ENCODE data around the gene DAND5. TPM values are rescaled to one million over a fixed set of nuclear protein-coding genes. Genes with fewer than 3 reads are reported as not detected.
A peak's percentile ranks its signal among the peaks of the same experiment; 100 is the strongest.

The DAND5 gene
- total and polyA plus RNA-seq, 9 of the 15 experiments (the other 6 are each of a cell fraction or from before 2014, with no cell fraction given), result 0.22 to 0.83 (median 0.60) TPM

- TF ChIP-seq STAG1 (CRISPR knock-in tag; IDR thresholded peaks at IDR 0.05; ENCODE audit: borderline replicate concordance) (0 out of 2 replicates have a peak, but pooled peaks have one; percentile 18), TCF15 (CRISPR knock-in tag; IDR thresholded peaks at IDR 0.05) (no peak), ZNF134 (CRISPR knock-in tag; conservative IDR thresholded peaks at IDR 0.05) (no peak), RBFOX2 (IDR thresholded peaks at IDR 0.05; ENCODE audit: low read depth, low read length) (peak; percentile 56), ZNF277 (CRISPR knock-in tag; IDR thresholded peaks at IDR 0.05; ENCODE audit: borderline replicate concordance) (no peak), SRSF3 (IDR thresholded peaks at IDR 0.05; ENCODE audit: insufficient read depth, low read length) (no peak), CCAR2 (IDR thresholded peaks at IDR 0.05; ENCODE audit: low read depth, low read length) (no peak), FOXK2 (conservative IDR thresholded peaks at IDR 0.05 in 1 of 2, IDR thresholded peaks at IDR 0.05 in 1 of 2; ENCODE audit: low read depth in 2 of 2) (no peak), ELF4 (CRISPR knock-in tag; IDR thresholded peaks at IDR 0.05) (no peak), ZNF280A (IDR thresholded peaks at IDR 0.05; ENCODE audit: low read depth, partially characterized antibody) (no peak), ATF3 (IDR thresholded peaks at IDR 0.05) (peak; percentile 91), ATF3 (CRISPR knock-in tag; conservative IDR thresholded peaks at IDR 0.05) (no peak), RBBP5 (IDR thresholded peaks at IDR 0.05; ENCODE audit: borderline replicate concordance, insufficient read depth, low read length, poor library complexity, severe bottlenecking) (peak; percentile 36), IRF9 (tag; IDR thresholded peaks at IDR 0.05) (no peak), CHAMP1 (IDR thresholded peaks at IDR 0.05) (no peak), NFE2 (IDR thresholded peaks at IDR 0.05; ENCODE audit: low read depth) (peak; percentile 86), L3MBTL2 (IDR thresholded peaks at IDR 0.05) (peak; percentile 91)
Measured at GRCh38 chr19:13012690-13013608, 43.6 kb downstream of the DAND5 start (continued).

Data from K562 (cell line).